ENCODE measurements around the gene NXN.
"Not testable (repeated sequence)": the region's sequence is repeated elsewhere in the genome, so short reads cannot be mapped to it uniquely, and the experiment has no call there.

NXN gene

GRCh38 chr17:881778-882177 lies 97.8 kb downstream of the NXN start:
- no peak for DNase-seq

GRCh38 chr17:880443-881269 lies 98.9 kb downstream of the NXN start:
- DNase-seq: no peak

GRCh38 chr17:879546-880442 lies 99.8 kb downstream of the NXN start:
- peak; percentile 42 for DNase-seq

- no peak for DNase-seq
Observed at GRCh38 chr17:877630-878029, 101.9 kb downstream of the NXN start.

- no peak for DNase-seq
Observed at GRCh38 chr17:876272-876671, 103.3 kb downstream of the NXN start.

GRCh38 chr17:874590-874989 lies 105.0 kb downstream of the NXN start:
- DNase-seq: not testable (repeated sequence)

GRCh38 chr17:872855-873254 lies 106.7 kb downstream of the NXN start:
- DNase-seq: no peak

- DNase-seq: no peak
Observed at GRCh38 chr17:871751-872519, 107.6 kb downstream of the NXN start.

- no peak for DNase-seq
Observed at GRCh38 chr17:869567-870525, 109.7 kb downstream of the NXN start.

- no peak for DNase-seq
Observed at GRCh38 chr17:869086-869485, 110.5 kb downstream of the NXN start.

GRCh38 chr17:867896-868489 lies 111.6 kb downstream of the NXN start:
- no peak for DNase-seq

- not testable (repeated sequence) for DNase-seq
Observed at GRCh38 chr17:867238-867637, 112.3 kb downstream of the NXN start.

- DNase-seq: no peak
Observed at GRCh38 chr17:866568-867103, 112.9 kb downstream of the NXN start.

GRCh38 chr17:864315-864714 lies 115.3 kb downstream of the NXN start:
- no peak for DNase-seq

- no peak for DNase-seq
Observed at GRCh38 chr17:863880-864279, 115.7 kb downstream of the NXN start.

- DNase-seq: no peak
Observed at GRCh38 chr17:862582-862981, 117.0 kb downstream of the NXN start.

GRCh38 chr17:861364-861763 lies 118.2 kb downstream of the NXN start:
- DNase-seq: no peak

GRCh38 chr17:860805-861204 lies 118.8 kb downstream of the NXN start:
- no peak for DNase-seq

GRCh38 chr17:859824-860195 lies 119.8 kb downstream of the NXN start:
- no peak for DNase-seq

GRCh38 chr17:859061-859823 lies 120.3 kb downstream of the NXN start:
- no peak for DNase-seq

GRCh38 chr17:856149-856548 lies 123.4 kb downstream of the NXN start:
- no peak for DNase-seq
